Globus pallidus (tissue), 1 donor: ENCODE data around the gene OPN1MW2.
"Not testable (repeated sequence)": the region's sequence is repeated elsewhere in the genome, so short reads cannot be mapped to it uniquely, and the experiment has no call there.

ENCODE experiments used
- DNase-seq: peaks from one replicate; pipeline ENCODE4 v3.0.0-alpha.2; 2015; ENCODE audit warnings: low spot score

The OPN1MW2 gene

GRCh38 chrX:154219456-154219855 lies at the start of gene OPN1MW2:
Gene OPN1MW2 (plus strand): TSS chrX:154219756. CDS start chrX:154219816, 60 bp downstream.
- DNase-seq = not testable (repeated sequence)

- not testable (repeated sequence) for DNase-seq
Measured at GRCh38 chrX:154172535-154172943, 47.0 kb upstream of the OPN1MW2 start.

GRCh38 chrX:154174356-154174755 lies 45.2 kb upstream of the OPN1MW2 start:
- not testable (repeated sequence) for DNase-seq

GRCh38 chrX:154182296-154182695 lies 37.3 kb upstream of the OPN1MW2 start, which contains the start of gene OPN1MW:
Gene OPN1MW (plus strand): TSS chrX:154182596. CDS start chrX:154182678, 82 bp downstream.
- not testable (repeated sequence) for DNase-seq

GRCh38 chrX:154183794-154184193 lies 35.8 kb upstream of the OPN1MW2 start:
- DNase-seq = not testable (repeated sequence)

GRCh38 chrX:154192846-154193245 lies 26.7 kb upstream of the OPN1MW2 start:
- not testable (repeated sequence) for DNase-seq

- DNase-seq = not testable (repeated sequence)
Measured at GRCh38 chrX:154194316-154194715, 25.2 kb upstream of the OPN1MW2 start.

- not testable (repeated sequence) for DNase-seq
Measured at GRCh38 chrX:154196466-154196865, 23.1 kb upstream of the OPN1MW2 start.

GRCh38 chrX:154209670-154210418 lies 9.7 kb upstream of the OPN1MW2 start:
- DNase-seq = not testable (repeated sequence)

- DNase-seq = not testable (repeated sequence)
Measured at GRCh38 chrX:154211057-154211456, 8.5 kb upstream of the OPN1MW2 start.

GRCh38 chrX:154211499-154211898 lies 8.1 kb upstream of the OPN1MW2 start:
- DNase-seq = not testable (repeated sequence)

- DNase-seq = not testable (repeated sequence)
Measured at GRCh38 chrX:154225292-154225691, 5.7 kb downstream of the OPN1MW2 start.

- DNase-seq = not testable (repeated sequence)
Measured at GRCh38 chrX:154226706-154227105, 7.2 kb downstream of the OPN1MW2 start.

- not testable (repeated sequence) for DNase-seq
Measured at GRCh38 chrX:154231443-154231842, 11.9 kb downstream of the OPN1MW2 start.

- DNase-seq = not testable (repeated sequence)
Measured at GRCh38 chrX:154233620-154234019, 14.1 kb downstream of the OPN1MW2 start.

- not testable (repeated sequence) for DNase-seq
Measured at GRCh38 chrX:154238939-154239559, 19.5 kb downstream of the OPN1MW2 start.

- not testable (repeated sequence) for DNase-seq
Measured at GRCh38 chrX:154239982-154240503, 20.5 kb downstream of the OPN1MW2 start.

GRCh38 chrX:154247377-154248045 lies 28.0 kb downstream of the OPN1MW2 start:
- not testable (repeated sequence) for DNase-seq

GRCh38 chrX:154248076-154248475 lies 28.5 kb downstream of the OPN1MW2 start:
- DNase-seq = not testable (repeated sequence)

GRCh38 chrX:154257282-154257681 lies 37.7 kb downstream of the OPN1MW2 start, which contains the start of gene OPN1MW3:
Gene OPN1MW3 (plus strand): TSS chrX:154257582. CDS start chrX:154257620, 38 bp downstream.
- not testable (repeated sequence) for DNase-seq

- DNase-seq = not testable (repeated sequence)
Measured at GRCh38 chrX:154258711-154259110, 39.2 kb downstream of the OPN1MW2 start.

GRCh38 chrX:154263072-154263471 lies 43.5 kb downstream of the OPN1MW2 start:
- DNase-seq = not testable (repeated sequence)
